ENCODE results near the gene CD48. TPM values are rescaled to one million over a fixed set of nuclear protein-coding genes. Genes with fewer than 3 reads are reported as not detected.

CD48 gene
- total and polyA plus RNA-seq, 4 donors: 2.5 to 10.0 (median 5.1) TPM

DNA sequence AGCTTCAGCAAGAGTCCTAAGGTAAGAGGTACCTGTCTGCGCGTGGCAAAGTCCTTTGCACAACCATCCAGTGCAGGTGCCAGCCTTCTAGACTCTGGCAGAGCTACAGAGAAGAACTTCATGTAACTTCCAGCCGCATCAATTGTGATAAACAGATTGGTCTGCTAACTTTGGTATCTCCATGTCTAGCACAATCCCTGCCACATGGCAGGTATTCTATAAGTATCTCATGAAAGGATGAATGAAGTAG is 29.8 kb downstream of the CD48 start:
- Histone ChIP-seq H3K36me3 (ENCODE audit: control insufficient read depth in 4 of 4, insufficient read depth in 3 of 4, low read depth in 1 of 4, low read length in 3 of 4) (no peaks in the 10 kb centered on the region), H3K27me3 (ENCODE audit: control insufficient read depth in 4 of 4, insufficient read depth in 4 of 4, low read length in 3 of 4) (no peaks in the 10 kb centered on the region), H3K4me3 (ENCODE audit: low read depth in 1 of 3, low read length in 3 of 3) (no peak overlapping the region), H3K9me3 (ENCODE audit: control insufficient read depth in 4 of 4, low read length in 3 of 4) (no peaks in the 10 kb centered on the region), H3K4me1 (ENCODE audit: control insufficient read depth in 4 of 4, insufficient read depth in 4 of 4, low read length in 3 of 4) (no peaks in the 10 kb centered on the region), H3K27ac (ENCODE audit: low read depth in 1 of 2, low read length in 2 of 2) (no peak overlapping the region), H3K9ac (ENCODE audit: low read depth in 1 of 2, low read length in 2 of 2) (no peak overlapping the region)
- no peak for DNase-seq (ENCODE audit: low spot score)
- 92% methylated on average over 3 of the region's 3 CpGs for WGBS
- TF ChIP-seq RAD21 (IDR thresholded peaks at IDR 0.05): no peak
- TF ChIP-seq JUND (IDR thresholded peaks at IDR 0.05): no peak
- TF ChIP-seq YY1 (IDR thresholded peaks at IDR 0.05): no peak
- no peak for TF ChIP-seq FOXA1 (IDR thresholded peaks at IDR 0.05)
- TF ChIP-seq HNF4A (conservative IDR thresholded peaks at IDR 0.05): no peak
- TF ChIP-seq, protein P1, sequence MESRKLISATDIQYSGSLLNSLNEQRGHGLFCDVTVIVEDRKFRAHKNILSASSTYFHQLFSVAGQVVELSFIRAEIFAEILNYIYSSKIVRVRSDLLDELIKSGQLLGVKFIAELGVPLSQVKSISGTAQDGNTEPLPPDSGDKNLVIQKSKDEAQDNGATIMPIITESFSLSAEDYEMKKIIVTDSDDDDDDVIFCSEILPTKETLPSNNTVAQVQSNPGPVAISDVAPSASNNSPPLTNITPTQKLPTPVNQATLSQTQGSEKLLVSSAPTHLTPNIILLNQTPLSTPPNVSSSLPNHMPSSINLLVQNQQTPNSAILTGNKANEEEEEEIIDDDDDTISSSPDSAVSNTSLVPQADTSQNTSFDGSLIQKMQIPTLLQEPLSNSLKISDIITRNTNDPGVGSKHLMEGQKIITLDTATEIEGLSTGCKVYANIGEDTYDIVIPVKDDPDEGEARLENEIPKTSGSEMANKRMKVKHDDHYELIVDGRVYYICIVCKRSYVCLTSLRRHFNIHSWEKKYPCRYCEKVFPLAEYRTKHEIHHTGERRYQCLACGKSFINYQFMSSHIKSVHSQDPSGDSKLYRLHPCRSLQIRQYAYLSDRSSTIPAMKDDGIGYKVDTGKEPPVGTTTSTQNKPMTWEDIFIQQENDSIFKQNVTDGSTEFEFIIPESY (IDR thresholded peaks at IDR 0.05): no peak
- no peak for TF ChIP-seq EGR1 (IDR thresholded peaks at IDR 0.05; ENCODE audit: low read depth in 2 of 2)
- TF ChIP-seq REST (IDR thresholded peaks at IDR 0.05): no peak
- TF ChIP-seq, protein P2, sequence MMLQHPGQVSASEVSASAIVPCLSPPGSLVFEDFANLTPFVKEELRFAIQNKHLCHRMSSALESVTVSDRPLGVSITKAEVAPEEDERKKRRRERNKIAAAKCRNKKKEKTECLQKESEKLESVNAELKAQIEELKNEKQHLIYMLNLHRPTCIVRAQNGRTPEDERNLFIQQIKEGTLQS (IDR thresholded peaks at IDR 0.05): no peak
- no peak for TF ChIP-seq HNF4G (IDR thresholded peaks at IDR 0.05)
- no peak for TF ChIP-seq CTCF (IDR thresholded peaks at IDR 0.05; ENCODE audit: low read depth, low read length, missing input control)
- TF ChIP-seq, protein P3, sequence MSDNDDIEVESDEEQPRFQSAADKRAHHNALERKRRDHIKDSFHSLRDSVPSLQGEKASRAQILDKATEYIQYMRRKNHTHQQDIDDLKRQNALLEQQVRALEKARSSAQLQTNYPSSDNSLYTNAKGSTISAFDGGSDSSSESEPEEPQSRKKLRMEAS (IDR thresholded peaks at IDR 0.05): no peak

- TF ChIP-seq TAF1 (conservative IDR thresholded peaks at IDR 0.05) (no peak), CTCF (IDR thresholded peaks at IDR 0.05; ENCODE audit: low read depth, low read length, missing input control) (peak; percentile 41), RAD21 (IDR thresholded peaks at IDR 0.05) (peak; percentile 59 to 73), HNF4G (IDR thresholded peaks at IDR 0.05) (no peak), RXRA (IDR thresholded peaks at IDR 0.05) (no peak), NR2F2 (IDR thresholded peaks at IDR 0.05) (no peak), SP1 (IDR thresholded peaks at IDR 0.05) (no peak)
- TF ChIP-seq, protein P2 (IDR thresholded peaks at IDR 0.05): no peak
- TF ChIP-seq, protein P3 (IDR thresholded peaks at IDR 0.05): no peak
- Histone ChIP-seq H3K9ac (ENCODE audit: low read depth in 1 of 2, low read length in 2 of 2) (no peak overlapping the region), H3K4me1 (ENCODE audit: control insufficient read depth in 4 of 4, insufficient read depth in 4 of 4, low read length in 3 of 4) (no peaks in the 10 kb centered on the region), H3K27ac (ENCODE audit: low read depth in 1 of 2, low read length in 2 of 2) (no peak overlapping the region), H3K27me3 (ENCODE audit: control insufficient read depth in 4 of 4, insufficient read depth in 4 of 4, low read length in 3 of 4) (no peaks in the 10 kb centered on the region), H3K4me3 (ENCODE audit: low read depth in 1 of 3, low read length in 3 of 3) (no peak overlapping the region), H3K36me3 (ENCODE audit: control insufficient read depth in 4 of 4, insufficient read depth in 3 of 4, low read depth in 1 of 4, low read length in 3 of 4) (no peaks in the 10 kb centered on the region), H3K9me3 (ENCODE audit: control insufficient read depth in 4 of 4, low read length in 3 of 4) (no peaks in the 10 kb centered on the region)
- 68% methylated on average over 10 of the region's 10 CpGs for WGBS
- peak; percentile 66 for DNase-seq (ENCODE audit: low spot score)
Measured at GRCh38 chr1:160681066-160681890, 30.3 kb downstream of the CD48 start.

All from liver (tissue), 9 donors.